Vagina (tissue), 2 donors: Measurements from ENCODE around the gene MT1F. TPM values are rescaled to one million over a fixed set of nuclear protein-coding genes. Genes with fewer than 3 reads are reported as not detected.

Experiments used
- DNase-seq, 2 donors: peaks; one replicate each; pipeline ENCODE4 v3.0.0-alpha.2; 2017; ENCODE audit errors: extremely low spot score in 2 of 2
- H3K27ac ChIP-seq: fragments of 200-600 bp; sonication (generic); one replicate; pipeline ENCODE4 v1.5.1; 2019
- H3K27me3 ChIP-seq: fragments of 200-600 bp; sonication (generic); one replicate; pipeline ENCODE4 v1.5.1; 2019
- H3K36me3 ChIP-seq, 2 donors: fragments of 200-600 bp; sonication (generic); one replicate each; pipeline ENCODE4 v1.5.1; 2017 to 2019
- H3K4me1 ChIP-seq: fragments of 200-600 bp; sonication (generic); one replicate; pipeline ENCODE4 v1.5.1; 2019
- H3K4me3 ChIP-seq, 2 donors: fragments of 200-600 bp; sonication (generic); 1 replicate in 1 of 2; 2 replicates in 1 of 2; pipeline ENCODE4 v1.5.1; 2016 to 2019
- H3K9me3 ChIP-seq: fragments of 200-600 bp; sonication (generic); one replicate; pipeline ENCODE4 v1.5.1; 2019
- CTCF ChIP-seq, 3 experiments: fragments of 450-650 bp in 2 of 3; fragments of 200-600 bp in 1 of 3; sonication (generic) in 1 of 3; IDR thresholded peaks; one replicate each; pipeline ENCODE4 v1.5.1; 2017 to 2019; ENCODE audit warnings: antibody characterized with exemption in 3 of 3, mild to moderate bottlenecking in 2 of 3, moderate library complexity in 2 of 3
- POLR2A ChIP-seq, 2 donors: fragments of 450-650 bp; IDR thresholded peaks; one replicate each; pipeline ENCODE4 v1.6.1; 2017; ENCODE audit warnings: antibody characterized with exemption in 2 of 2, mild to moderate bottlenecking in 2 of 2, moderate library complexity in 2 of 2
- POLR2AphosphoS5 ChIP-seq, 2 donors: sonication (generic); formaldehyde crosslinking; IDR thresholded peaks; one replicate each; pipeline ENCODE4 v1.9.0; 2017; ENCODE audit warnings: antibody characterized with exemption in 2 of 2, mild to moderate bottlenecking in 2 of 2, low read depth in 1 of 2; ENCODE audit not compliant: insufficient read depth in 1 of 2
- intact Hi-C: fragments of 100-400 bp; cut with DNase I; formaldehyde crosslinking; loops from one replicate; pipeline ENCODE4 v1.15.1; 2023
- total RNA-seq: library from RNA; depleted of rRNA; stranded (reverse); fragments of >200 nt; gene quantifications from one replicate; pipeline ENCODE4 v1.2.3, GENCODE V29; 2016

Gene MT1F
- total RNA-seq, 1 donor from 2014 or later, result 16.0 TPM

- Histone ChIP-seq H3K4me3 (no peak overlapping the region), H3K36me3 (no peaks in the 10 kb centered on the region), H3K27ac (no peak overlapping the region), H3K4me1 (peaks cover 28% of the 10 kb centered on the region), H3K27me3 (no peaks in the 10 kb centered on the region), H3K9me3 (no peaks in the 10 kb centered on the region)
- DNase-seq, result no peak
- no peak for TF ChIP-seq CTCF (IDR thresholded peaks at IDR 0.05)
- TF ChIP-seq POLR2AphosphoS5 (IDR thresholded peaks at IDR 0.05; ENCODE audit: insufficient read depth in 1 of 2, low read depth in 1 of 2), result no peak
- TF ChIP-seq POLR2A (IDR thresholded peaks at IDR 0.05), result no peak
- intact Hi-C loops, result no loop called here
Measured at GRCh38 chr16:56630134-56630533, 27.6 kb upstream of the MT1F start.

GRCh38 chr16:56631197-56631596 is 26.6 kb upstream of the MT1F start:
- intact Hi-C loops, result no loop called here
- Histone ChIP-seq H3K27ac (no peak overlapping the region), H3K9me3 (no peaks in the 10 kb centered on the region), H3K4me3 (no peak overlapping the region), H3K27me3 (no peaks in the 10 kb centered on the region), H3K4me1 (peaks cover 31% of the 10 kb centered on the region), H3K36me3 (no peaks in the 10 kb centered on the region)
- TF ChIP-seq POLR2AphosphoS5 (IDR thresholded peaks at IDR 0.05; ENCODE audit: insufficient read depth in 1 of 2, low read depth in 1 of 2), result no peak
- TF ChIP-seq POLR2A (IDR thresholded peaks at IDR 0.05), result no peak
- TF ChIP-seq CTCF (IDR thresholded peaks at IDR 0.05), result no peak
- no peak for DNase-seq

- DNase-seq, result no peak
- Histone ChIP-seq H3K9me3 (no peaks in the 10 kb centered on the region), H3K27me3 (no peaks in the 10 kb centered on the region), H3K4me1 (peaks cover 25% of the 10 kb centered on the region), H3K36me3 (no peaks in the 10 kb centered on the region), H3K27ac (peak overlapping the region; percentile 71), H3K4me3 (peak overlapping the region; percentile 52 to 53)
- intact Hi-C loops, result loop anchor here (2.0 kb wide), 1 partner anchor 23 kb away; the partner anchor contains the start of gene MT2A
- TF ChIP-seq POLR2AphosphoS5 (IDR thresholded peaks at IDR 0.05; ENCODE audit: insufficient read depth in 1 of 2, low read depth in 1 of 2) (no peak), POLR2A (IDR thresholded peaks at IDR 0.05) (no peak), CTCF (IDR thresholded peaks at IDR 0.05) (no peak)
Measured at GRCh38 chr16:56631832-56632155, 26.0 kb upstream of the MT1F start.

GRCh38 chr16:56632156-56632847 is 25.5 kb upstream of the MT1F start, which contains the start of gene MT1M:
Gene MT1M, plus strand, starts transcription at chr16:56632659. Its CDS starts 73 bp downstream, at chr16:56632732.
- intact Hi-C loops, result loop anchor here (2.0 kb wide), 1 partner anchor 24 kb away; the partner anchor contains the start of gene MT2A
- Histone ChIP-seq H3K27me3 (no peaks in the 10 kb centered on the region), H3K9me3 (no peaks in the 10 kb centered on the region), H3K4me1 (peaks cover 22% of the 10 kb centered on the region), H3K36me3 (no peaks in the 10 kb centered on the region), H3K27ac (peak within 1 kb of the TSS; percentile 71), H3K4me3 (peak within 1 kb of the TSS; percentile 52 to 53)
- TF ChIP-seq CTCF (IDR thresholded peaks at IDR 0.05), result no peak
- TF ChIP-seq POLR2AphosphoS5 (IDR thresholded peaks at IDR 0.05; ENCODE audit: insufficient read depth in 1 of 2, low read depth in 1 of 2), result peak in 1 of 2 donors; percentile 77
- TF ChIP-seq POLR2A (IDR thresholded peaks at IDR 0.05), result peak in 1 of 2 donors; percentile 13
- DNase-seq, result no peak

- no peaks in the 10 kb centered on the region for H3K27me3 ChIP-seq
- H3K4me1 ChIP-seq, result peaks cover 22% of the 10 kb centered on the region
- intact Hi-C loops, result loop anchor here (2.0 kb wide), 1 partner anchor 24 kb away; the partner anchor contains the start of gene MT2A
- H3K36me3 ChIP-seq, result no peaks in the 10 kb centered on the region
- H3K9me3 ChIP-seq, result no peaks in the 10 kb centered on the region
- H3K4me3 ChIP-seq, result peak overlapping the region; percentile 52 to 53
- H3K27ac ChIP-seq, result peak overlapping the region; percentile 71
- no peak for DNase-seq
- TF ChIP-seq CTCF (IDR thresholded peaks at IDR 0.05) (no peak), POLR2AphosphoS5 (IDR thresholded peaks at IDR 0.05; ENCODE audit: insufficient read depth in 1 of 2, low read depth in 1 of 2) (no peak), POLR2A (IDR thresholded peaks at IDR 0.05) (no peak)
Measured at GRCh38 chr16:56632848-56633365, 24.9 kb upstream of the MT1F start.
